Measurements from ENCODE around the gene LONRF2.

GRCh38 chr2:100352521-100352920, 30.2 kb upstream of the LONRF2 start:
- TF ChIP-seq CTCF (conservative IDR thresholded peaks at IDR 0.05 in 1 of 2, IDR thresholded peaks at IDR 0.05 in 1 of 2; ENCODE audit: low read depth in 1 of 2, low read length in 2 of 2) (no peak), EZH2 (IDR thresholded peaks at IDR 0.05; ENCODE audit: low read length, missing control alignments) (no peak)

All from fibroblast of lung (primary cell).